Hematopoietic multipotent progenitor cell treated with erythropoietin and hydrocortisone succinate and interleukin-3 and kit ligand, for 4 days (in vitro differentiated cells): ENCODE measurements around the gene PTPN14.
A peak's percentile ranks its signal among the peaks of the same experiment; 100 is the strongest.

ENCODE experiments used
- DNase-seq: peaks from one replicate; pipeline ENCODE4 v3.0.0-alpha.2; 2015

Gene PTPN14

DNA sequence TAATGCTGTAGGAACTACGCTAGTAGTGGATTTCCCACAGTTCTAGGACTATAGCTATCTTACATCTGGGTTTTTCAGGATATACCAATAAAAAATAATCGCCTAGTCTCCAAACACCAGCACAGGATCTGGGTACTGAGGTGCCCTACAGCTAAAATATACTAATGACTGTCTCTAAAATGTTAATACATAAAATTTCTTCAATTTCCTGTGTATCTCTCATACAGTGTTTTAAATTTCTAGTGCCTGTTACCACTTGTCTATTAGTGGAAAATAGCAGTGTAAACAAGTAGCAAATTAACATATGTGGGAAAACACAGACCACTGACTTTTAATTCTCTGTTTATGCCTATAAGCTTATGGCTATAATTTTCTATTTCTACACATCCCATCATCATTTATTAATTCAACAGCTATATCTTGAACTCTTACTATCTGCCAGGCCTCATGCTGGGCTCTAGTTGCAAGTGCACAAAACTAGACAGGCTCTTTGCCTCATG, 16.1 kb upstream of the PTPN14 start:
- no peak for DNase-seq

GRCh38 chr1:214566158-214567104, 15.0 kb upstream of the PTPN14 start:
- no peak for DNase-seq

- no peak for DNase-seq
These were observed 13.9 kb upstream of the PTPN14 start for GRCh38 chr1:214565310-214565709.

GRCh38 chr1:214563881-214564280, 12.5 kb upstream of the PTPN14 start:
- no peak for DNase-seq

DNA sequence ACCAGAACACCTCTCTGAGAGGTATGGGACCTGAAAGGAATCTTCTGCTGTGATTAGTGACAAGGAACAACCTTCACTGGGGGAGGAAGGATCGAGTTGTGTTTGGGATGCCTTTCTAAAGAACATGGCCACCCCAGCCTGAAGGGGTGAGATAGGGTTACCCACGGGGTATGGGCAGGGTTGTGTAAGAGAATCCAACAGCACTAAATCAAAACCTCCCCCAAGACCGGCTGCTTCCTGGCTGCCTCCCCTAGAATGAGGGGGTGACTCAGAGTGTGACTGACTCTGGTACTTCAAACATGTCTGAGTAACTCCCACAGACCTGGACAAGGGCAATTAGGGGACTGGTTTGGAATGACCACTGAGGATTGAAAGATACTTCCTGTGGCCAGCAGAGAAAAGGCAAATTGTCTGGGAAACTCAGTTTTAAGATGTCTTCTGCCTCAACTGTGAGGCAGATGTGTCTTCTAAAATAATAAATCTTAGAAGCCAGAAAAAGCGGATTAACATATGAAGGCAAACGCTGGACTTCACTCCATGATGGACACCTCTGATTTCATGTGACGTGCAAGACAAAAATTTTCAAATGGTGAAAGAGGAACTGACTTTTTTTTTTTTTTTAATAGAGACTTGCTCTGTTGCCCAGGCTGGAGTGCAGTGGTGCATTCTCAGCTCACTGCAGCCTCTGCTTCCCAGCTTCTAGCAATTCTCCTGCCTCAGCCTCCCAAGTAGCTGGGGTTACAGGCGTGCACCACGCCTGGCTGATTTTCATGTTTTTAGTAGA, 6.7 kb upstream of the PTPN14 start:
- peak; percentile 34 for DNase-seq

- no peak for DNase-seq
These were observed 1.8 kb upstream of the PTPN14 start for GRCh38 chr1:214553142-214553710.

DNA sequence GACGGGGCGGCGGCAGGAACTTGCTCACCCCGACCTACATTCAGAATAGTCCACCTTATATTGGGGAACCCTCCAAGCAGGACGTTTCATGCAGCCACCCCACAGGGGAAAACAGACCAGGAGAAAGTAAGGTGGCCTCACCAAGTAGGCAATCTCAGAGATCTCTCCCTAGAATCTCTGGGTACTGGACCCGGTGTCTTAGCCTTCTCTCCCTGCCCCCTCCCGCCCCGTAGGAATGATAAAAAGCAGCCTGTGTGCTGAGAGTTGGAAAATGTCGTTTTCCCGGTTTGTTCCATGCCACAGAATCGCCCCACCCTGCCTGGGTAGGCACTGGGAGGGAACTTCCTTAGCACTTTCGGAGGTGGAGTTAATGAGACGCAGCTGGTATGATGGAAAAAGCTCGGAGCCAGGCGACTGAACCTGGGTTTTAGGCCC, 789 bp upstream of the PTPN14 start:
- DNase-seq = no peak

GRCh38 chr1:214550857-214551435, 456 bp downstream of the PTPN14 start:
- DNase-seq = peak; percentile 15

- no peak for DNase-seq
These were observed 1.2 kb downstream of the PTPN14 start for GRCh38 chr1:214550013-214550856.

DNA sequence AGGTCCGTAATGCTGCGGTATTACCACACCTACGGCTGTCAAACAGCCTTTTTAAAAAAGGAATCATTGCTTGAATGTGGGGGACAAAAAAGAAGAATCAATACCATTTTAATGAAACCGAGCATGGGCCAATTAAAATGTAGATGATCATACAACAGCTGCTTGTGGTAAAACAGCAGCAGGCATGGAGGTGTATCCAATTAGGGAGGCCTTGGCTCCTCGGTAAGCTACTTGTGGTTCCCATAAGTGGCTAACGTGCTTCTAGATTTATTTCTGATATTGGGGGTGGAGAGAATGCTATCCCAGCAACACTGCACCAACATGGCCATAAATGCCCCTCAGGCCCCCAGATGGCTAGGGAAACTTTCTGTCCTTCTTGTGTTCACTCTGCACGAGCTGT, 1.8 kb downstream of the PTPN14 start:
- no peak for DNase-seq

DNA sequence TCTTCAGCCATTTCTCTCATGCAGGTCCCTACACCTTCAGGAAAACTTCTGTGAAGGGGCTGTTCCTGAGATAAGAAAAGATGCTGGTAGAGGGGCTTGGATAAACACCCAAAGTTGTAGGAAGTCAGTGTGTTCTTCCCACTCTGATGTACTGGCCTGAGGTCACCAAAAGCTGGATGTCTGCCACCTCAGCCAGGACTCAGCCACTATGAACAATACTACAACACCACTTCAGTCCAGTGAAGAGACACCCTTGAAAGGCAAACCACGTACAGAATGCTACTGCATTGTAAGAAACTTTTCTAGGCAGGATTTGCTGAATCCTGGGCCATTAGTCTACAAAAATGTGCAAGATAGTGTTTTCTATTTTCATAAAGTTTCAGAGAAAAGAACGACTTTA, 2.4 kb downstream of the PTPN14 start:
- DNase-seq = no peak

DNA sequence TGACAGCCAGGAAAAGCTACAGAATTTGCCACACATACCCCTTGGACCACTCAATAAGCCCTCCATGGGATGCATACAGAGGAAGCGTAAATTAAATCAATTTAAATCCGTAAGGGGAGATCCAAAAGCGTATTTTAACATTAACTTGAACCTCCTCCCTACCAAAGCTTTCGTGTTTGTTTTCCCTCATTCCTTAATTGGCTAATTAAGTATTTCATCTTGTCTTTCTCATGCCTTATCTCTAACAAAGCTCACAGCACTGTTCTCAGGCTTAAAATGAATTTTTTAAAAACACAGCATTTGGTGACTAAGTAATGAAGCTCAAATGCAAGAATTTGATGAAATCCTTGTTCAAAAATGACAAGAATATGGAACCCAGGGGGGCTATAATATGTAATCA, 3.1 kb downstream of the PTPN14 start:
- DNase-seq = no peak

- DNase-seq = no peak
These were observed 3.7 kb downstream of the PTPN14 start for GRCh38 chr1:214547747-214548146.

DNA sequence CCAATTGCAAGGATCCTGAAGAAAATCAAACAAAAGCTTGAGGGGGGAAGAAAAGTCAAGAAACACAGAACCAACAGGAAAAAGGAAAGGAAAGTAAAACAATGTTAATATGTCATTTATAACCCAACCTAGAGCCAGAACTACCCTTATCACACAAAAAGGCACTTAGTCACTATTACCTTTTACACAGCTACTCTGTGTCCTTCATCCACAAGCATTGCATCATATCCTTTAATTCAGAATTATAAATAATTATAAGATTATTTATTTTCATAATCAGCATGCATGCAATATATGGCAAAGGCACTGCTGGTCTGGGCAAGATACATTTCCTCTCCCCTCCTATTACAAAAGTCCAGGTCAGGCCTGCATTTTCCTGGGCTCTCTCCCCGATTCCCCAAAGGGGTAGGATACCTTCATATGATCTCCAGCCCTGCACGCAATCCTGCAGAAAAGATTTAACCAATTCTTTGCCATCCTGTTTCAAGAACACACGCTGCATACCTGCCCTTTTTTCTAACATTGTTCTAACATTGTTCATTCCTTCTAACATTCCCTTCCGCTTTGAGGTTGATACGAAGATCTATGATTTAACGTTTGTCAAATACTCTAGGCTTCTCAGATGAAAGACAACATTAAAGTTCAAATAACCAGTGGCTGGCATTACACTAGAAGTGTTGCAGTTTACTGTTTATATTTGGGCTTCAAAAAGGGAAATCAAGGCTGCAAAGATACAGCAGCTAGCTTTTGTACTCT, 4.3 kb downstream of the PTPN14 start:
- DNase-seq = no peak

DNA sequence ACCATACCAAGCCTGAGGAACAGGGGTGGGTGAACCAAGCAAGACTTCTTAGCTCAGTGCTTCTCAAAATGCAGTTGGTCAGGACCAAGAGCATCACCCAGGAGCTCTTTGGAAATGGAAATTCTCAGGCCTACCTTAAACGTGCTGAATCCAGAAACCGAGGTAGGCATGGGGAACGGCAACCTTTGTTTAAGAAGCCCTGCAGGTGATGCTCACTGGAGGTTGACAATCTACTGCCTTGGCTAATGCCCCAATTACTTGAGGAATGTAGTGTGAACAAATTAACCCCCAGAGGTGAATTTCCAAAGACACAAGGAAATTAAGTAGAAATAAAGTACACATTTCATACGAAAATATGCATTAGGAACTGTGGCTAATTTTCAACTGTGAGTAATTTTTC, 5.3 kb downstream of the PTPN14 start:
- no peak for DNase-seq

- no peak for DNase-seq
These were observed 6.1 kb downstream of the PTPN14 start for GRCh38 chr1:214545293-214545692.

- no peak for DNase-seq
These were observed 6.6 kb downstream of the PTPN14 start for GRCh38 chr1:214544791-214545190.

DNA sequence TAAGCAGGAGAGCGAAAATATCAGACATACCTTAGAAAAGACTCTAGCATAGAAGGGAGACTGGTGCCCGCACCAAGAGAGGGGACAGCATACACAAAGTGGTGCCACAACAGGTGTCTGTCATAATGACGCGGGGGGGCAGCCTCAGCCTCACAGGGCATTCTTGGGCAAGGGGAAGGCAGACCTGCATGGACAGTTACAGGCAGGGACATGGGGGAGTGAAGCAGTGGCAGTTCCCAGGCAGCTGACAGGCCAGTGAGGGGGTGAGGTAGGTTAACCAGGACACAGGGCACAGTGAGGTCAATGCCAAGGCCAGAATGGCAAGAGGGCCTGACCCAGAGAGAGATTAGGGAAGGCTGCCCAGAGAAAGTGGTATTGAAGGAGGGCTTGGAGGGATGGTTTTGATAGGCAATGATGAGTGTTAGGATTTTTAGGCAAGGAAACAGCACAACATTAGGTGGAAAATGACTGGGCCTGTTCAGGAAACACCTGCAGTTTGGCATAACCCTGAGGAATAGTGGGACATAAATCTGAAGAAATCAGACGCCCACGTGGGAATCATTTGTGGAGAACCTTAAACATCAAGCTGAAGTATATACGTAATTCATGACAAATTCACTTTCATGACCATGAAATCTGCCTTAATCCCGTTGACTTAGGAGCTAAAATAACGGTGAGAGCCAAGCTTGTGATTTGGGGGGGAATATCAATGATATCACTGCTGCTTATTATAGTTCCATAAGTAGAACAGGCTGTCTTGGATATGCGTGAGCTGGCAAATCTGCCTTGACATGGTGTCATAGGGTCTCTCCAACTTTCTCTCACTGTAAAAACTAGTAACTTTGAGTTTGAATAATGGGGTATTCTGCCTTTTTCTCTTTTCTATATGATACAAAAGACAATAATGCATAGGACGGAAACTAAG, 8.9 kb downstream of the PTPN14 start:
- no peak for DNase-seq

DNA sequence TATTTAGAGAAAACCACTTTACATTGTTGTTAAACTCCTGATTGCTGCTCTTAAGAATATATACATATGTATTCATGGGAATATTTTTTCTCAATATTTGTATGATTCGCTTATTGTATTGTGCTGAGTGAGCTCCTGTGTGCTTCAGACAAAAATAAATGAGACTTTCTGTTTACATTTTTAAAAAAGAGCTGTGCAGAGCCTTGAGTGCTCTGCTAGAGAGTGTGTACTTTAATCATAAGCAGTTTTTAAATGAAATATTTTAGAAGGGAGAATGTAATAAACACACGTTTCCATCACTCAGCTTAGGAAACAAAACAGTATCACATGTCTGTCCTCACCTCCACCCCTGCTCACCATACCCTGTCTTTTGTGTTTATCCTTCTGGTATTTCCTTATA, 9.7 kb downstream of the PTPN14 start:
- no peak for DNase-seq

- DNase-seq = no peak
These were observed 10.2 kb downstream of the PTPN14 start for GRCh38 chr1:214541206-214541605.
